ENCODE data around the gene BPIFB6. TPM values are rescaled to one million over a fixed set of nuclear protein-coding genes. Genes with fewer than 3 reads are reported as not detected.

Gene BPIFB6
- total RNA-seq, 1 experiment from 2014 or later: not detected

- H3K27ac Mint-ChIP-seq: no peak overlapping the region
- peaks cover 6% of the 10 kb centered on the region for H3K36me3 Mint-ChIP-seq
- TF ChIP-seq MXD4 (CRISPR knock-in tag; IDR thresholded peaks at IDR 0.05; ENCODE audit: borderline replicate concordance) (no peak), ZNF121 (CRISPR knock-in tag; IDR thresholded peaks at IDR 0.05) (no peak), ZNF512 (CRISPR knock-in tag; IDR thresholded peaks at IDR 0.05; ENCODE audit: borderline replicate concordance) (no peak), JAZF1 (CRISPR knock-in tag; IDR thresholded peaks at IDR 0.05) (no peak), PRRX2 (CRISPR knock-in tag; IDR thresholded peaks at IDR 0.05) (no peak), ZNF423 (CRISPR knock-in tag; IDR thresholded peaks at IDR 0.05) (no peak)
- peaks cover 12% of the 10 kb centered on the region for H3K9me3 Mint-ChIP-seq
- ChIA-PET CTCF (interaction anchor here (0.6 to 1.2 kb wide), 2 partner anchors 105 to 393 kb away, joined by 3 read pairs; no protein-coding TSS in a partner anchor), POLR2A (no interaction called here)
- peaks cover 7% of the 10 kb centered on the region; the same call in 1 of the 2 replicates for H3K4me1 Mint-ChIP-seq
- no peak overlapping the region for H3K4me3 Mint-ChIP-seq
- ATAC-seq: no peak
- peaks cover 5% of the 10 kb centered on the region; the same call in 1 of the 2 replicates for H3K27me3 Mint-ChIP-seq (ENCODE audit: low read depth)
- no peak for DNase-seq (ENCODE audit: low spot score)
Measured at GRCh38 chr20:33051333-33051732, 19.9 kb downstream of the BPIFB6 start.

GRCh38 chr20:33053291-33054106 lies 22.1 kb downstream of the BPIFB6 start, which contains the start of gene BPIFB3:
BPIFB3 (plus strand) TSS chr20:33053903; CDS start chr20:33055436, 1,533 bp downstream.
- Mint-ChIP-seq H3K27ac (no peak within 1 kb of the TSS), H3K9me3 (no peaks in the 10 kb centered on the region)

More at GRCh38 chr20:33053291-33054106, 22.1 kb downstream of the BPIFB6 start, which contains the start of gene BPIFB3:
- DNase-seq (ENCODE audit: low spot score): no peak
- Mint-ChIP-seq H3K36me3 (no peaks in the 10 kb centered on the region), H3K4me3 (no peak within 1 kb of the TSS), H3K4me1 (peaks cover 7% of the 10 kb centered on the region; the same call in 1 of the 2 replicates), H3K27me3 (ENCODE audit: low read depth) (no peaks in the 10 kb centered on the region; the same call in 1 of the 2 replicates)
- ATAC-seq: peak; percentile 77
- TF ChIP-seq ZNF232 (CRISPR knock-in tag; IDR thresholded peaks at IDR 0.05) (no peak), SMAD4 (CRISPR knock-in tag; IDR thresholded peaks at IDR 0.05) (no peak), ATF6 (CRISPR knock-in tag; IDR thresholded peaks at IDR 0.05) (no peak), ZSCAN18 (CRISPR knock-in tag; IDR thresholded peaks at IDR 0.05) (no peak), GTF2I (CRISPR knock-in tag; conservative IDR thresholded peaks at IDR 0.05) (no peak), TEAD4 (CRISPR knock-in tag; IDR thresholded peaks at IDR 0.05) (no peak), ZNF416 (CRISPR knock-in tag; IDR thresholded peaks at IDR 0.05) (no peak), TCF7 (CRISPR knock-in tag; IDR thresholded peaks at IDR 0.05; ENCODE audit: low read depth) (no peak), ZNF263 (CRISPR knock-in tag; IDR thresholded peaks at IDR 0.05; ENCODE audit: low read depth) (no peak), NR3C1 (CRISPR knock-in tag; conservative IDR thresholded peaks at IDR 0.05; ENCODE audit: low read depth) (no peak), MAX (CRISPR knock-in tag; IDR thresholded peaks at IDR 0.05) (no peak), ZNF512 (CRISPR knock-in tag; IDR thresholded peaks at IDR 0.05; ENCODE audit: borderline replicate concordance) (no peak), NR1H2 (CRISPR knock-in tag; IDR thresholded peaks at IDR 0.05) (no peak), ZNF121 (CRISPR knock-in tag; IDR thresholded peaks at IDR 0.05) (no peak)
- TF ChIP-seq, protein P1, sequence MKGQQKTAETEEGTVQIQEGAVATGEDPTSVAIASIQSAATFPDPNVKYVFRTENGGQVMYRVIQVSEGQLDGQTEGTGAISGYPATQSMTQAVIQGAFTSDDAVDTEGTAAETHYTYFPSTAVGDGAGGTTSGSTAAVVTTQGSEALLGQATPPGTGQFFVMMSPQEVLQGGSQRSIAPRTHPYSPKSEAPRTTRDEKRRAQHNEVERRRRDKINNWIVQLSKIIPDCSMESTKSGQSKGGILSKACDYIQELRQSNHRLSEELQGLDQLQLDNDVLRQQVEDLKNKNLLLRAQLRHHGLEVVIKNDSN (CRISPR knock-in tag; IDR thresholded peaks at IDR 0.05): no peak
- TF ChIP-seq, protein P2, sequence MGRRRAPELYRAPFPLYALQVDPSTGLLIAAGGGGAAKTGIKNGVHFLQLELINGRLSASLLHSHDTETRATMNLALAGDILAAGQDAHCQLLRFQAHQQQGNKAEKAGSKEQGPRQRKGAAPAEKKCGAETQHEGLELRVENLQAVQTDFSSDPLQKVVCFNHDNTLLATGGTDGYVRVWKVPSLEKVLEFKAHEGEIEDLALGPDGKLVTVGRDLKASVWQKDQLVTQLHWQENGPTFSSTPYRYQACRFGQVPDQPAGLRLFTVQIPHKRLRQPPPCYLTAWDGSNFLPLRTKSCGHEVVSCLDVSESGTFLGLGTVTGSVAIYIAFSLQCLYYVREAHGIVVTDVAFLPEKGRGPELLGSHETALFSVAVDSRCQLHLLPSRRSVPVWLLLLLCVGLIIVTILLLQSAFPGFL (CRISPR knock-in tag; IDR thresholded peaks at IDR 0.05; ENCODE audit: borderline replicate concordance): no peak
- ChIA-PET POLR2A (no interaction called here), CTCF (interaction anchor here (1.2 kb wide), 1 partner anchor 151 kb away, joined by 3 read pairs; no protein-coding TSS in a partner anchor)
